Coronary artery (tissue), 2 donors: ENCODE results near the gene GRIN2A.

Experiments used
- DNase-seq: peaks from one replicate; pipeline ENCODE4 v3.0.0-alpha.2; 2017; ENCODE audit warnings: low spot score
- H3K27ac ChIP-seq, 2 donors: fragments of 200-600 bp; sonication (generic); one replicate each; pipeline ENCODE4 v1.5.1; 2016 to 2019
- H3K4me3 ChIP-seq: fragments of 200-600 bp; sonication (generic); 2 replicates; pipeline ENCODE4 v1.5.1; 2016; ENCODE audit warnings: mild to moderate bottlenecking, moderate library complexity
- CTCF ChIP-seq: fragments of 200-600 bp; sonication (generic); IDR thresholded peaks from one replicate; pipeline ENCODE4 v1.5.1; 2019; ENCODE audit warnings: antibody characterized with exemption

The GRIN2A gene

GRCh38 chr16:9836118-9836736 lies 346.0 kb downstream of the GRIN2A start:
- DNase-seq, result no peak
- Histone ChIP-seq H3K4me3 (no peak overlapping the region), H3K27ac (no peak overlapping the region)
- no peak for TF ChIP-seq CTCF

GRCh38 chr16:9827062-9827752 lies 355.0 kb downstream of the GRIN2A start:
- no peak for TF ChIP-seq CTCF
- DNase-seq, result no peak
- no peak overlapping the region for H3K27ac ChIP-seq
- no peak overlapping the region for H3K4me3 ChIP-seq

GRCh38 chr16:9826656-9827055 lies 355.6 kb downstream of the GRIN2A start:
- TF ChIP-seq CTCF, result no peak
- Histone ChIP-seq H3K4me3 (no peak overlapping the region), H3K27ac (no peak overlapping the region)
- no peak for DNase-seq

- no peak for TF ChIP-seq CTCF
- no peak overlapping the region for H3K4me3 ChIP-seq
- no peak for DNase-seq
- no peak overlapping the region for H3K27ac ChIP-seq
These were observed 357.8 kb downstream of the GRIN2A start for GRCh38 chr16:9824200-9825068.

- no peak overlapping the region for H3K4me3 ChIP-seq
- DNase-seq, result no peak
- no peak overlapping the region for H3K27ac ChIP-seq
- no peak for TF ChIP-seq CTCF
These were observed 358.7 kb downstream of the GRIN2A start for GRCh38 chr16:9823510-9823909.

- no peak for TF ChIP-seq CTCF
- no peak overlapping the region for H3K4me3 ChIP-seq
- DNase-seq, result no peak
- no peak overlapping the region for H3K27ac ChIP-seq
These were observed 360.3 kb downstream of the GRIN2A start for GRCh38 chr16:9821970-9822369.
